ENCODE results near the gene PTPN23. TPM values are rescaled to one million over a fixed set of nuclear protein-coding genes. Genes with fewer than 3 reads are reported as not detected.
A peak's percentile ranks its signal among the peaks of the same experiment; 100 is the strongest.

The PTPN23 gene
- total RNA-seq, 2 experiments from 2014 or later = 27.4 to 34.9 TPM

- H3K4me3 Mint-ChIP-seq = no peak overlapping the region
- DNase-seq = no peak
- no peaks in the 10 kb centered on the region for H3K9me3 Mint-ChIP-seq
- ChIA-PET POLR2A (interaction anchor here (0.5 to 0.6 kb wide), 2 partner anchors 493 to 627 kb away, joined by 3 to 4 read pairs; no protein-coding TSS in a partner anchor), CTCF (interaction anchor here (0.6 to 1.0 kb wide), 2 partner anchors 21 to 219 kb away, joined by 3 to 4 read pairs; no protein-coding TSS in a partner anchor)
- H3K27me3 Mint-ChIP-seq = no peaks in the 10 kb centered on the region
- peaks cover 2% of the 10 kb centered on the region for H3K36me3 Mint-ChIP-seq (ENCODE audit: low read depth)
- H3K4me1 Mint-ChIP-seq = peaks cover 14% of the 10 kb centered on the region
- no peak overlapping the region for H3K27ac Mint-ChIP-seq
Measured at GRCh38 chr3:47399531-47400270, 18.9 kb downstream of the PTPN23 start.

- no peaks in the 10 kb centered on the region for H3K27me3 Mint-ChIP-seq
- ChIA-PET CTCF (interaction anchor here (0.6 to 3.0 kb wide), 4 partner anchors 9 to 875 kb away, joined by 3 to 12 read pairs (median 3); no protein-coding TSS in a partner anchor), POLR2A (no interaction called here)
- H3K36me3 Mint-ChIP-seq (ENCODE audit: low read depth) = peaks cover 4% of the 10 kb centered on the region
- no peaks in the 10 kb centered on the region for H3K9me3 Mint-ChIP-seq
- H3K4me3 Mint-ChIP-seq = no peak overlapping the region
- H3K27ac Mint-ChIP-seq = no peak overlapping the region
- peaks cover 8% of the 10 kb centered on the region for H3K4me1 Mint-ChIP-seq
- DNase-seq = no peak
Measured at GRCh38 chr3:47404431-47404876, 23.6 kb downstream of the PTPN23 start.

- Mint-ChIP-seq H3K27ac (no peak overlapping the region), H3K36me3 (ENCODE audit: low read depth) (peaks cover 4% of the 10 kb centered on the region), H3K4me3 (no peak overlapping the region), H3K9me3 (no peaks in the 10 kb centered on the region), H3K4me1 (peaks cover 8% of the 10 kb centered on the region), H3K27me3 (no peaks in the 10 kb centered on the region)
- DNase-seq = no peak
- ChIA-PET POLR2A (no interaction called here), CTCF (interaction anchor here (0.7 to 3.0 kb wide), 3 partner anchors 8 to 16 kb away, joined by 3 to 12 read pairs (median 3); no protein-coding TSS in a partner anchor)
Measured at GRCh38 chr3:47404955-47405790, 24.4 kb downstream of the PTPN23 start.

GRCh38 chr3:47405820-47406761 is 25.3 kb downstream of the PTPN23 start:
- no peak overlapping the region for H3K27ac Mint-ChIP-seq
- ChIA-PET POLR2A (no interaction called here), CTCF (interaction anchor here (0.5 to 3.0 kb wide), 4 partner anchors 7 to 762 kb away, joined by 3 to 12 read pairs (median 4); no protein-coding TSS in a partner anchor)
- no peaks in the 10 kb centered on the region for H3K27me3 Mint-ChIP-seq
- DNase-seq = no peak
- peaks cover 8% of the 10 kb centered on the region for H3K4me1 Mint-ChIP-seq
- H3K36me3 Mint-ChIP-seq (ENCODE audit: low read depth) = peaks cover 4% of the 10 kb centered on the region
- H3K4me3 Mint-ChIP-seq = no peak overlapping the region
- H3K9me3 Mint-ChIP-seq = no peaks in the 10 kb centered on the region

- POLR2A ChIA-PET = no interaction called here
- no peak for DNase-seq
- Mint-ChIP-seq H3K4me3 (no peak overlapping the region), H3K9me3 (no peaks in the 10 kb centered on the region), H3K27me3 (no peaks in the 10 kb centered on the region), H3K4me1 (peaks cover 8% of the 10 kb centered on the region), H3K36me3 (ENCODE audit: low read depth) (peaks cover 9% of the 10 kb centered on the region), H3K27ac (no peak overlapping the region)
- CTCF ChIA-PET = interaction anchor here (0.5 to 3.0 kb wide), 2 partner anchors 14 to 761 kb away, joined by 4 to 12 read pairs; no protein-coding TSS in a partner anchor
Measured at GRCh38 chr3:47406762-47407149, 25.9 kb downstream of the PTPN23 start.

GRCh38 chr3:47407237-47407636 is 26.4 kb downstream of the PTPN23 start:
- ChIA-PET CTCF (interaction anchor here (3.0 kb wide), 1 partner anchor 14 kb away, joined by 12 read pairs; no protein-coding TSS in a partner anchor), POLR2A (no interaction called here)
- Mint-ChIP-seq H3K4me3 (no peak overlapping the region), H3K27ac (no peak overlapping the region), H3K9me3 (no peaks in the 10 kb centered on the region), H3K4me1 (peaks cover 8% of the 10 kb centered on the region), H3K27me3 (no peaks in the 10 kb centered on the region), H3K36me3 (ENCODE audit: low read depth) (peaks cover 9% of the 10 kb centered on the region)
- DNase-seq = no peak

- CTCF ChIA-PET = no interaction called here
- Mint-ChIP-seq H3K9me3 (no peaks in the 10 kb centered on the region), H3K4me3 (no peak overlapping the region), H3K4me1 (peaks cover 8% of the 10 kb centered on the region), H3K27me3 (no peaks in the 10 kb centered on the region), H3K36me3 (ENCODE audit: low read depth) (peaks cover 12% of the 10 kb centered on the region), H3K27ac (peak overlapping the region; percentile 34)
- POLR2A ChIA-PET = no interaction called here
- no peak for DNase-seq
Measured at GRCh38 chr3:47407896-47408838, 27.3 kb downstream of the PTPN23 start.

GRCh38 chr3:47408839-47409229 is 28.0 kb downstream of the PTPN23 start:
- peaks cover 15% of the 10 kb centered on the region for H3K36me3 Mint-ChIP-seq (ENCODE audit: low read depth)
- ChIA-PET CTCF (interaction anchor here (1.0 to 1.2 kb wide), 3 partner anchors 12 to 139 kb away, joined by 3 to 4 read pairs (median 3); no protein-coding TSS in a partner anchor), POLR2A (no interaction called here)
- no peaks in the 10 kb centered on the region for H3K9me3 Mint-ChIP-seq
- DNase-seq = no peak
- peaks cover 8% of the 10 kb centered on the region for H3K4me1 Mint-ChIP-seq
- no peaks in the 10 kb centered on the region for H3K27me3 Mint-ChIP-seq
- no peak overlapping the region for H3K4me3 Mint-ChIP-seq
- H3K27ac Mint-ChIP-seq = no peak overlapping the region

GRCh38 chr3:47409284-47409683 is 28.5 kb downstream of the PTPN23 start:
- no peak overlapping the region for H3K4me3 Mint-ChIP-seq
- CTCF ChIA-PET = interaction anchor here (0.6 to 1.2 kb wide), 4 partner anchors 11 to 382 kb away, joined by 3 to 4 read pairs (median 3); no protein-coding TSS in a partner anchor
- H3K36me3 Mint-ChIP-seq (ENCODE audit: low read depth) = peaks cover 15% of the 10 kb centered on the region
- POLR2A ChIA-PET = no interaction called here
- H3K4me1 Mint-ChIP-seq = peaks cover 8% of the 10 kb centered on the region
- no peaks in the 10 kb centered on the region for H3K27me3 Mint-ChIP-seq
- no peak for DNase-seq
- H3K9me3 Mint-ChIP-seq = no peaks in the 10 kb centered on the region
- no peak overlapping the region for H3K27ac Mint-ChIP-seq

GRCh38 chr3:47409688-47410416 is 29.0 kb downstream of the PTPN23 start:
- no peak overlapping the region for H3K27ac Mint-ChIP-seq

GRCh38 chr3:47410417-47410720 is 29.5 kb downstream of the PTPN23 start:
- H3K27ac Mint-ChIP-seq = no peak overlapping the region
- CTCF ChIA-PET = interaction anchor here (0.7 kb wide), 1 partner anchor 714 kb away, joined by 3 read pairs; no protein-coding TSS in a partner anchor
- H3K27me3 Mint-ChIP-seq = no peaks in the 10 kb centered on the region
- H3K36me3 Mint-ChIP-seq (ENCODE audit: low read depth) = peaks cover 15% of the 10 kb centered on the region
- H3K4me3 Mint-ChIP-seq = no peak overlapping the region
- peaks cover 8% of the 10 kb centered on the region for H3K4me1 Mint-ChIP-seq
- no peaks in the 10 kb centered on the region for H3K9me3 Mint-ChIP-seq
- no peak for DNase-seq
- POLR2A ChIA-PET = no interaction called here

More at GRCh38 chr3:47409688-47410416, 29.0 kb downstream of the PTPN23 start:
- Mint-ChIP-seq H3K4me3 (no peak overlapping the region), H3K36me3 (ENCODE audit: low read depth) (peaks cover 15% of the 10 kb centered on the region), H3K9me3 (no peaks in the 10 kb centered on the region), H3K27me3 (no peaks in the 10 kb centered on the region), H3K4me1 (peaks cover 8% of the 10 kb centered on the region)
- CTCF ChIA-PET = interaction anchor here (0.6 to 1.2 kb wide), 5 partner anchors 11 to 714 kb away, joined by 3 to 4 read pairs (median 3); no protein-coding TSS in a partner anchor
- DNase-seq = no peak
- POLR2A ChIA-PET = no interaction called here
